Measurements from ENCODE around the gene MAP1LC3C. TPM values are rescaled to one million over a fixed set of nuclear protein-coding genes. Genes with fewer than 3 reads are reported as not detected.

The MAP1LC3C gene
- total RNA-seq, 4 donors from 2014 or later = 5.5 to 51.3 (median 10.0) TPM

DNA sequence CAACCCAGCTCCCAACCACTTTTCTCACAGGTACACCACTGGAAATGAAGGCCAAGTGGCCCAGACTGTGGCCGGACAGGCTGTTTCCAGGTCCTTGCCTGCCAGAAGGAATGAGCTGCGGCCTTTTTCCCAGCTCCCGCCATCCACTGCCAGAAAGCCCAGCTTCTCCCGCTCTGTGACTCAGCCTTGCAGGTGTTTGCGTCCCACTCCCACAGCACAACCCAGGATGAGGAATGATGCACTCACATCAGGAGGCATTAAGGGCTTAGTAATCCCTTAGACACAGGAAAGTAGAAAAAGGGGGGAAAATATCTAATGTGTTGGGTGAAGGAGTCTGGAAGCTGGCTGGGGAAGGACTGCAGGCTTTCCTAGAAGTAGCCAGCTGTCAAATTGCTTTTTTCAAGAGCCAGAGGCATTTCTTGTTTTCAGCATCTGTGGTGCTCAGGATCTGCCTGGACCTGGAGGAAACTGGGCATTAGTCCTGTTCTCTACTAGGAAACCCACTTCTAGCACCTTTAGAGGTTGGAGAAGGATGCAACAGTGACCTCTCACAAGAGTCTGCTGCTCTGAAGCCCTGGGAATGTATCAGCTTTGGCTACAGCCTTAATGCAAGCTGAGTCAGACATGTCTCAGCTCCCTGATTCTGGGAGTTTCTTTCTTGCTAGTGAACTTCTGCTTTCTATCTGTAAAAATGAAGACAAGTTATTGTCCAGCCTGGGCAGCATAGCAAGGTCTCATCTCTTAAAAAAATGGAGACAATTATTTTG lies 13.2 kb upstream of the MAP1LC3C start:
- no peaks in the 10 kb centered on the region for H3K36me3 ChIP-seq
- H3K27me3 ChIP-seq = no peaks in the 10 kb centered on the region
- 73 to 82% methylated on average over 5 of the region's 5 CpGs for WGBS, 2 donors
- H3K4me3 ChIP-seq = no peak overlapping the region
- no peak for DNase-seq (ENCODE audit: low spot score in 2 of 2)
- H3K27ac ChIP-seq = no peak overlapping the region
- H3K4me1 ChIP-seq = no peaks in the 10 kb centered on the region
- no peak for TF ChIP-seq EP300 (IDR thresholded peaks at IDR 0.05)
- TF ChIP-seq, protein P1, sequence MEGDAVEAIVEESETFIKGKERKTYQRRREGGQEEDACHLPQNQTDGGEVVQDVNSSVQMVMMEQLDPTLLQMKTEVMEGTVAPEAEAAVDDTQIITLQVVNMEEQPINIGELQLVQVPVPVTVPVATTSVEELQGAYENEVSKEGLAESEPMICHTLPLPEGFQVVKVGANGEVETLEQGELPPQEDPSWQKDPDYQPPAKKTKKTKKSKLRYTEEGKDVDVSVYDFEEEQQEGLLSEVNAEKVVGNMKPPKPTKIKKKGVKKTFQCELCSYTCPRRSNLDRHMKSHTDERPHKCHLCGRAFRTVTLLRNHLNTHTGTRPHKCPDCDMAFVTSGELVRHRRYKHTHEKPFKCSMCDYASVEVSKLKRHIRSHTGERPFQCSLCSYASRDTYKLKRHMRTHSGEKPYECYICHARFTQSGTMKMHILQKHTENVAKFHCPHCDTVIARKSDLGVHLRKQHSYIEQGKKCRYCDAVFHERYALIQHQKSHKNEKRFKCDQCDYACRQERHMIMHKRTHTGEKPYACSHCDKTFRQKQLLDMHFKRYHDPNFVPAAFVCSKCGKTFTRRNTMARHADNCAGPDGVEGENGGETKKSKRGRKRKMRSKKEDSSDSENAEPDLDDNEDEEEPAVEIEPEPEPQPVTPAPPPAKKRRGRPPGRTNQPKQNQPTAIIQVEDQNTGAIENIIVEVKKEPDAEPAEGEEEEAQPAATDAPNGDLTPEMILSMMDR (IDR thresholded peaks at IDR 0.05) = no peak
- no peak for TF ChIP-seq POLR2A (IDR thresholded peaks at IDR 0.05)
- no peaks in the 10 kb centered on the region for H3K9me3 ChIP-seq

DNA sequence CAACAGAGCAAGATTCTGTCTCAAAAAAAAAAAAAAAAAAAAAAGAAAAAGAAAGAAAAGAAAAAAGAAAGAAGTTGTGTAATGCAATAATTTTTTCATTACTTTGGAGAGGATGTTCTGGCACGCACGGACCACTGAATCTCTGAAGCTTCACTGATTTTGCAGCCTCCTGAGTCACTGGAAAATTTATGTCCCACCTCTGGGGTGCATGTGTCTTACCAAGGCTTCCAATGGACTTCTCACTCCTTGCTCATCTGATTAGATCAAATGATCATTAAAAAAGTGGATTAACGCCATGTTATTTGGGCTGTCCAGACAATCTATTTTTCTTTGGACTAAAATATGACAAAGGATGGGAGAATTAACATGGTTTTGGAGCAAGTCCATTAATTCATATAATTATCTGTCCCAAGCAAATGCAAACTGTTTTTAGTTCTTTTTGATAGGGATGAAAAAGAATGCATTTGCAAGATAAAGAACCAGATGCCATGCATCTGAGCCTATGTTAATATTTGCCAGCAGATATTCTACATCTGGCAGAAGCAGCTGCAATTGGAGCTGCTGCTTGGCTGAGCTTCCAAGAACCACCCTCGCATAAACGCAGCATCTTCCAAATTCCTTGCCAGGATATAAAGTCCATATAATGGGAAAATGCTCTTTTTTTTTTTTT lies 10.1 kb upstream of the MAP1LC3C start:
- Histone ChIP-seq H3K9me3 (no peaks in the 10 kb centered on the region), H3K27ac (no peak overlapping the region), H3K4me3 (no peak overlapping the region), H3K4me1 (no peaks in the 10 kb centered on the region), H3K36me3 (no peaks in the 10 kb centered on the region), H3K27me3 (no peaks in the 10 kb centered on the region)
- 69 to 73% methylated on average over 5 of the region's 5 CpGs for WGBS, 2 donors
- TF ChIP-seq, protein P1 (IDR thresholded peaks at IDR 0.05) = no peak
- no peak for TF ChIP-seq EP300 (IDR thresholded peaks at IDR 0.05)
- no peak for TF ChIP-seq POLR2A (IDR thresholded peaks at IDR 0.05)
- no peak for DNase-seq (ENCODE audit: low spot score in 2 of 2)

DNA sequence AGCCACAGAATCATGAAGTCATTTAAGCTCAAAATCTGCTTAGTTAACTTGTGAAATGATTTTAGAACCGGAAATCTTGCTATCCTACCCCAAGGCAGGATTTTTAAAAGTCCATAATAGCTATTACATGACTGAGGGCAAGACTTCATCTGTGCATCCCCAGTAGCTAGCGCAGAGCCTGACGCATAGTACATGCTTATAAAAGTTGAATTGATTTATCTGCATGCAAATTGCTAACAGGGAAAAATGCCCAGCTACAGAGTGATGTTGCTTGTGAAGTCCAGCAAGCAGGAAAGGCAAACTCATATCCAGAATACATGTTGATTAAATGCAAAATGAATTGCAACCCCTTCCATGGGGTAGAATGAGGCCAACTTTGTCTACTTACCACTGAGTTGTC lies 8.1 kb upstream of the MAP1LC3C start:
- H3K27ac ChIP-seq = no peak overlapping the region
- H3K9me3 ChIP-seq = no peaks in the 10 kb centered on the region
- H3K36me3 ChIP-seq = no peaks in the 10 kb centered on the region
- 87% methylated on average over 3 of the region's 3 CpGs for WGBS, 2 donors
- H3K27me3 ChIP-seq = no peaks in the 10 kb centered on the region
- no peak for DNase-seq (ENCODE audit: low spot score in 2 of 2)
- no peak for TF ChIP-seq POLR2A (IDR thresholded peaks at IDR 0.05)
- no peak for TF ChIP-seq EP300 (IDR thresholded peaks at IDR 0.05)
- TF ChIP-seq, protein P1 (IDR thresholded peaks at IDR 0.05) = no peak
- H3K4me1 ChIP-seq = peaks cover 0 to 3% (median 0%) of the 10 kb centered on the region in 4 donors
- H3K4me3 ChIP-seq = no peak overlapping the region

DNA sequence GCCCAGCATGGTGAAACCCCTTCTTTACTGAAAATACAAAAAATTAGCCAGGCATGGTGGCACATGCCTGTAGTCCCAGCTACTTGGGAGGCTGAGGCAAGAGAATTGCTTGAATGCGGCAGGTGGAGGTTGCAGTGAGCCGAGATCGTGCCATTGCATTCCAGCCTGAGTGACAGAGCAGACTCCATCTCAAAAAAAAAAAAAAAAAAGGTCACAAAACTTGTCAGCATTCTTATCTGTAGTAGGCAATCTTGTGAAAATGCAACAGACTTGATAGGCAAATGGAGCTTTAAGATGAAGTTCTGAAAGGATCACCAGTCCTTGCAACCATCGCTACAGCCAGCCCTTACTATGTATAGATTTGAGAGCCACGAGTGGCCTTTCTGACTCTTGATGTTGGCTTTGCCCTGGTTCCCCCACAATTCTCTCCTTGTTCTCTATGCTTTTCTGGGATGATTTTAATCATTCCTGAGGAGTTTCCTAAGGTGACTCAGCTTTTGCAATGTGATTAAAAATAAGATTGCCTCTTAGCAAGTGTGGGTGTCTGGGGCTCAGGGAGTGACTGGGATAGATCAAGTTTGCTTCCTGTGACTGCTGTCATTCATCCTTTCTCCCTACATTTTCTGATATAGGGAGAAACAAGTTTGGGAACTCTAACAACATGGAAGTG lies 7.1 kb upstream of the MAP1LC3C start:
- TF ChIP-seq POLR2A (IDR thresholded peaks at IDR 0.05) (no peak), EP300 (IDR thresholded peaks at IDR 0.05) (no peak)
- TF ChIP-seq, protein P1 (IDR thresholded peaks at IDR 0.05) = no peak
- H3K27me3 ChIP-seq = no peaks in the 10 kb centered on the region
- 68 to 72% methylated on average over 5 of the region's 5 CpGs for WGBS, 2 donors
- no peak overlapping the region for H3K4me3 ChIP-seq
- no peak for DNase-seq (ENCODE audit: low spot score in 2 of 2)
- H3K9me3 ChIP-seq = no peaks in the 10 kb centered on the region
- H3K36me3 ChIP-seq = no peaks in the 10 kb centered on the region
- H3K4me1 ChIP-seq = peaks cover 0 to 8% (median 0%) of the 10 kb centered on the region in 4 donors
- H3K27ac ChIP-seq = no peak overlapping the region

All from tibial nerve (tissue), 4 donors.